ENCODE measurements around the gene C21orf91.

Gene C21orf91

GRCh38 chr21:17819114-17819876 is at the start of gene C21orf91:
Gene C21orf91 (minus strand): TSS chr21:17819356. CDS start chr21:17818318, 1,038 bp downstream.
- DNase-seq (ENCODE audit: low read depth in 2 of 3, low spot score in 1 of 3): peak; percentile 79 to 84 (median 82)

GRCh38 chr21:17866590-17866989 is 47.4 kb upstream of the C21orf91 start:
- no peak for DNase-seq (ENCODE audit: low read depth in 2 of 3, low spot score in 1 of 3)

GRCh38 chr21:17859661-17860060 is 40.5 kb upstream of the C21orf91 start:
- DNase-seq (ENCODE audit: low read depth in 2 of 3, low spot score in 1 of 3): no peak

GRCh38 chr21:17858747-17859146 is 39.6 kb upstream of the C21orf91 start:
- no peak for DNase-seq (ENCODE audit: low read depth in 2 of 3, low spot score in 1 of 3)

- no peak for DNase-seq (ENCODE audit: low read depth in 2 of 3, low spot score in 1 of 3)
These were observed 35.6 kb upstream of the C21orf91 start for GRCh38 chr21:17854745-17855144.

- no peak for DNase-seq (ENCODE audit: low read depth in 2 of 3, low spot score in 1 of 3)
These were observed 34.5 kb upstream of the C21orf91 start for GRCh38 chr21:17853393-17854275.

- no peak for DNase-seq (ENCODE audit: low read depth in 2 of 3, low spot score in 1 of 3)
These were observed 29.1 kb upstream of the C21orf91 start for GRCh38 chr21:17848228-17848627.

GRCh38 chr21:17841103-17841502 is 21.9 kb upstream of the C21orf91 start:
- DNase-seq (ENCODE audit: low read depth in 2 of 3, low spot score in 1 of 3): no peak

- no peak for DNase-seq (ENCODE audit: low read depth in 2 of 3, low spot score in 1 of 3)
These were observed 15.6 kb upstream of the C21orf91 start for GRCh38 chr21:17834639-17835354.

- no peak for DNase-seq (ENCODE audit: low read depth in 2 of 3, low spot score in 1 of 3)
These were observed 10.3 kb upstream of the C21orf91 start for GRCh38 chr21:17829472-17829871.

- DNase-seq (ENCODE audit: low read depth in 2 of 3, low spot score in 1 of 3): no peak
These were observed 9.1 kb upstream of the C21orf91 start for GRCh38 chr21:17828223-17828622.

GRCh38 chr21:17823846-17824245 is 4.7 kb upstream of the C21orf91 start:
- DNase-seq (ENCODE audit: low read depth in 2 of 3, low spot score in 1 of 3): no peak

GRCh38 chr21:17821121-17821520 is 2.0 kb upstream of the C21orf91 start:
- no peak for DNase-seq (ENCODE audit: low read depth in 2 of 3, low spot score in 1 of 3)

- no peak for DNase-seq (ENCODE audit: low read depth in 2 of 3, low spot score in 1 of 3)
These were observed 697 bp upstream of the C21orf91 start for GRCh38 chr21:17819877-17820229.

- peak in 2 of 3 donors; percentile 20 to 28 for DNase-seq (ENCODE audit: low read depth in 2 of 3, low spot score in 1 of 3)
These were observed 706 bp downstream of the C21orf91 start for GRCh38 chr21:17818186-17819113.

GRCh38 chr21:17813353-17813752 is 5.8 kb downstream of the C21orf91 start:
- DNase-seq (ENCODE audit: low read depth in 2 of 3, low spot score in 1 of 3): no peak

GRCh38 chr21:17805966-17806365 is 13.2 kb downstream of the C21orf91 start:
- no peak for DNase-seq (ENCODE audit: low read depth in 2 of 3, low spot score in 1 of 3)

- no peak for DNase-seq (ENCODE audit: low read depth in 2 of 3, low spot score in 1 of 3)
These were observed 15.6 kb downstream of the C21orf91 start for GRCh38 chr21:17803536-17803935.

- DNase-seq (ENCODE audit: low read depth in 2 of 3, low spot score in 1 of 3): no peak
These were observed 16.6 kb downstream of the C21orf91 start for GRCh38 chr21:17802572-17802971.

GRCh38 chr21:17799414-17800164 is 19.6 kb downstream of the C21orf91 start:
- DNase-seq (ENCODE audit: low read depth in 2 of 3, low spot score in 1 of 3): no peak

All from stimulated activated CD4-positive, alpha-beta T cell treated with anti-CD3 and anti-CD28 coated beads, Interleukin-12 subunit alpha, Interleukin-12 subunit beta, amount 100 ng/mL, for 48 hours (primary cell).